Bronchial epithelial cell (primary cell): ENCODE results near the gene ADORA1. TPM values are rescaled to one million over a fixed set of nuclear protein-coding genes. Genes with fewer than 3 reads are reported as not detected.

Source experiments
- DNase-seq: peaks from one replicate; pipeline ENCODE4 v3.0.0-alpha.2; 2010; ENCODE audit warnings: low read depth
- FAIRE-seq: peaks from 2 replicates; lab custom pipeline; 2011; peaks lifted over from hg19 to GRCh38; lab: Jason Lieb, UNC
- H3K27me3 ChIP-seq: 2 replicates; pipeline ENCODE4 v1.5.1; 2011; ENCODE audit warnings: low read length; ENCODE audit not compliant: control insufficient read depth, insufficient read depth
- H3K36me3 ChIP-seq: 2 replicates; pipeline ENCODE4 v1.5.1; 2011; ENCODE audit warnings: low read length; ENCODE audit not compliant: control insufficient read depth, insufficient read depth
- H3K4me3 ChIP-seq: 2 replicates; pipeline ENCODE4 v1.5.1; 2011; ENCODE audit warnings: mild to moderate bottlenecking, low read depth, low read length, control low read depth
- total RNA-seq: library from RNA; depleted of rRNA; stranded (reverse); fragments of >200 nt; gene quantifications from 2 replicates; pipeline ENCODE4 v1.2.1, GENCODE V29; 2014
- TF ChIP-seq, protein P1 (sequence below): IDR thresholded peaks from 2 replicates; pipeline ENCODE4 v1.5.1; 2011; ENCODE audit warnings: mild to moderate bottlenecking, moderate library complexity, low read length, control low read depth, inconsistent platforms; ENCODE audit not compliant: insufficient read depth, severe bottlenecking

Gene ADORA1
- total RNA-seq, 1 donor from 2014 or later: under 0.01 TPM

- H3K36me3 ChIP-seq: no peaks in the 10 kb centered on the region
- TF ChIP-seq, protein P1, sequence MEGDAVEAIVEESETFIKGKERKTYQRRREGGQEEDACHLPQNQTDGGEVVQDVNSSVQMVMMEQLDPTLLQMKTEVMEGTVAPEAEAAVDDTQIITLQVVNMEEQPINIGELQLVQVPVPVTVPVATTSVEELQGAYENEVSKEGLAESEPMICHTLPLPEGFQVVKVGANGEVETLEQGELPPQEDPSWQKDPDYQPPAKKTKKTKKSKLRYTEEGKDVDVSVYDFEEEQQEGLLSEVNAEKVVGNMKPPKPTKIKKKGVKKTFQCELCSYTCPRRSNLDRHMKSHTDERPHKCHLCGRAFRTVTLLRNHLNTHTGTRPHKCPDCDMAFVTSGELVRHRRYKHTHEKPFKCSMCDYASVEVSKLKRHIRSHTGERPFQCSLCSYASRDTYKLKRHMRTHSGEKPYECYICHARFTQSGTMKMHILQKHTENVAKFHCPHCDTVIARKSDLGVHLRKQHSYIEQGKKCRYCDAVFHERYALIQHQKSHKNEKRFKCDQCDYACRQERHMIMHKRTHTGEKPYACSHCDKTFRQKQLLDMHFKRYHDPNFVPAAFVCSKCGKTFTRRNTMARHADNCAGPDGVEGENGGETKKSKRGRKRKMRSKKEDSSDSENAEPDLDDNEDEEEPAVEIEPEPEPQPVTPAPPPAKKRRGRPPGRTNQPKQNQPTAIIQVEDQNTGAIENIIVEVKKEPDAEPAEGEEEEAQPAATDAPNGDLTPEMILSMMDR: no peak
- FAIRE-seq (no peak), DNase-seq (no peak)
- H3K27me3 ChIP-seq: peaks cover 4% of the 10 kb centered on the region
- no peak overlapping the region for H3K4me3 ChIP-seq
Observed at GRCh38 chr1:203175827-203176241, 48.3 kb downstream of the ADORA1 start.

- FAIRE-seq (no peak), DNase-seq (no peak)
- no peak overlapping the region for H3K4me3 ChIP-seq
- TF ChIP-seq, protein P1: no peak
- peaks cover 4% of the 10 kb centered on the region for H3K27me3 ChIP-seq
- H3K36me3 ChIP-seq: no peaks in the 10 kb centered on the region
Observed at GRCh38 chr1:203176273-203177035, 48.9 kb downstream of the ADORA1 start.

DNA sequence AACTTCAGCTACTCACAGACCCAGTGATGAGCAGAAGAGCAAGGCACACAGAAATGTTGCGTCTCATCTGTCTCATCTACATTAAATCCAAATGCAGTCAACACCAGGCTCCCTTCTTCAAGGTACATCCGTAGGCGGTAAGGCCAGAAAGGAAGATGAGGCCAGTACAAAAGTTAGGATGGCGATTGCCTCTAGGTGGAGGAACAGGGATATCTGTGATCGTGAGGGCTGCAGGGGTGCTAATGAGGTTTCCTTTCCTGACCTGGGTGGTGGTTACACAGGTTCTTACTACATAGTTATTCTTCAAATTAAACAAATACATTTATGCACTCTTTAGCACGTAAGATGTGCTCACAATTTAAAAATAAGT lies 49.5 kb downstream of the ADORA1 start:
- TF ChIP-seq, protein P1: no peak
- Histone ChIP-seq H3K36me3 (no peaks in the 10 kb centered on the region), H3K27me3 (peaks cover 4% of the 10 kb centered on the region), H3K4me3 (no peak overlapping the region)
- DNase-seq (no peak), FAIRE-seq (no peak)

DNA sequence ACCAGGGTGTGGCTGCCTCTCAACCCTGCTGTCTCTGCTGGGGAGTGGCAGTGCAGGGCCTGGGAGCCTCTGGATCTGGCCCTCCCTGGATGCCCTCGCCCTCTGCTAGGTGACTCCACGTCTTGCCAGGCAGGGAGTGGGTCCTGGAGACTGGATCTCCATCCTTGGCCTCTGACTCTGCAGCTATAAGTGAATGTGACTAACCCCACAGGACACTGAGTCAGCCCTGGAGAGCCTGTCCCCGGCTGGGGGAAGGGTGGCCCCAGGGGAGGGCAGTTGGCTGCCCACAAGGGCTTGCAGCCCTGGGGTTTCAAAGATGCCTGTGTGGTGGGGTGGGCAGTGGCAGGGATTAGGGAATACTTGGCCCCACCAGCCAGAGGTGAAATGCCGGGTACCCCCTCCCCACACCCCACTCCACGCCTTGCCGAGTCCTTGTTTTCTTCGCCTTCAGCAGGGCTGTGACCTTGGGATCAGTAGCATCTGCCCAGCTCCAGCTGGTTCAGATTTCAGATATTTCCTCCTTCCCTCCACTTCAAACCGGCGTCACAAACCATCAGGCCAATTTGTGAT lies 50.0 kb downstream of the ADORA1 start:
- FAIRE-seq: no peak
- peak; percentile 43 for DNase-seq
- TF ChIP-seq, protein P1: no peak
- Histone ChIP-seq H3K27me3 (peaks cover 4% of the 10 kb centered on the region), H3K36me3 (no peaks in the 10 kb centered on the region), H3K4me3 (no peak overlapping the region)

DNA sequence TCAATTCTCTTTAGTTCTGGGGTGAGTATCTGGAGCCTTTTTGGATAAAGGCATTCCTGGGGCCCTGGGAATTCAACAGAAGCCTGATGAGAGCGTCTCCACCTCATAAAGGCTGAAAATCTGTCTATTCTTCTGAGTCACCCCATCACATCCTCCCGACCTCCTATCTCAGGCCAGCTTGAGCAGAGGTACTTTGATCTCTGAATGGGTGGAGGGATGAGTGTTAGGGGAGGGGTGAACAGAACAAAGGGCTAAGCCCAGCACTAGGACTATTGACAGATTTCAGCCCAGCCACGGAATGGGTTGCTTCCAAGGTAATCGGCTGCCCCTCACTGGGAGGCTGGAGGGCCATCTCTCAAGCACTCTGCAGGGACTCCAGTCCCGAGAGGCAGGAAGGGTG lies 50.6 kb downstream of the ADORA1 start:
- no peak for DNase-seq
- TF ChIP-seq, protein P1: no peak
- Histone ChIP-seq H3K36me3 (no peaks in the 10 kb centered on the region), H3K4me3 (no peak overlapping the region), H3K27me3 (peaks cover 2% of the 10 kb centered on the region)
- no peak for FAIRE-seq
